Thyroid gland (tissue), 4 donors: ENCODE results near the gene KCNH4. TPM values are rescaled to one million over a fixed set of nuclear protein-coding genes. Genes with fewer than 3 reads are reported as not detected.

Experiments
- DNase-seq, 2 donors: peaks; one replicate each; pipeline ENCODE4 v3.0.0-alpha.2; 2019
- H3K27ac ChIP-seq, 3 donors: fragments of 200-600 bp; sonication (generic); 1 replicate in 2 of 3; 2 replicates in 1 of 3; pipeline ENCODE4 v1.5.1; 2016 to 2019; ENCODE audit warnings: mild to moderate bottlenecking in 1 of 3, moderate library complexity in 1 of 3
- H3K27me3 ChIP-seq: fragments of 200-600 bp; sonication (generic); one replicate; pipeline ENCODE4 v1.5.1; 2019
- H3K36me3 ChIP-seq, 2 donors: fragments of 200-600 bp; sonication (generic); one replicate each; pipeline ENCODE4 v1.5.1; 2016 to 2019
- H3K4me1 ChIP-seq, 2 donors: fragments of 200-600 bp; sonication (generic); one replicate each; pipeline ENCODE4 v1.5.1; 2017 to 2019
- H3K4me3 ChIP-seq, 3 donors: fragments of 200-600 bp; sonication (generic); replicated peaks in 1 of 3; 1 replicate in 2 of 3; 2 replicates in 1 of 3; pipeline ENCODE4 v1.5.1; 2016; ENCODE audit warnings: mild to moderate bottlenecking in 1 of 3
- H3K9me3 ChIP-seq: fragments of 200-600 bp; sonication (generic); one replicate; pipeline ENCODE4 v1.5.1; 2017
- CTCF ChIP-seq, 6 experiments: fragments of 200-600 bp in 3 of 6; fragments of 450-650 bp in 3 of 6; sonication (generic) in 3 of 6; IDR thresholded peaks; one replicate each; pipeline ENCODE4 v1.5.1; 2016 to 2019; ENCODE audit warnings: antibody characterized with exemption in 6 of 6, mild to moderate bottlenecking in 2 of 6, inconsistent platforms in 1 of 6, moderate library complexity in 1 of 6
- POLR2A ChIP-seq, 2 donors: fragments of 450-650 bp; IDR thresholded peaks; one replicate each; pipeline ENCODE4 v1.6.1; 2017; ENCODE audit warnings: antibody characterized with exemption in 2 of 2, mild to moderate bottlenecking in 2 of 2, moderate library complexity in 1 of 2
- WGBS, 2 donors: methylation state at CpG; one replicate each; pipeline ENCODE4 v1.1.5; 2017; 5-methylcytosine and 5-hydroxymethylcytosine counted together
- intact Hi-C: fragments of 100-400 bp; cut with DNase I; formaldehyde crosslinking; loops from one replicate; pipeline ENCODE4 v1.15.1; 2023
- total RNA-seq, 4 donors: library from RNA; depleted of rRNA; stranded (reverse); fragments of >200 nt; gene quantifications; one replicate each; pipeline ENCODE4 v1.2.3, GENCODE V29; 2016

The KCNH4 gene
- total RNA-seq, 4 donors from 2014 or later, result not detected

- intact Hi-C loops, result loop anchor here (5.0 kb wide), 3 partner anchors 51 to 156 kb away; partner anchors contain the start of gene NKIRAS2
- no peak overlapping the region for H3K27ac ChIP-seq
- H3K4me3 ChIP-seq, result no peak overlapping the region
- H3K9me3 ChIP-seq, result no peaks in the 10 kb centered on the region
- no peak for TF ChIP-seq POLR2A (IDR thresholded peaks at IDR 0.05)
- TF ChIP-seq CTCF (IDR thresholded peaks at IDR 0.05), result no peak
- no peaks in the 10 kb centered on the region for H3K27me3 ChIP-seq
- DNase-seq, result no peak
- no peaks in the 10 kb centered on the region for H3K36me3 ChIP-seq
- 88 to 96% methylated on average over 3 to 4 of the region's 4 CpGs for WGBS, 2 donors
- H3K4me1 ChIP-seq, result peaks cover 12 to 21% of the 10 kb centered on the region in 2 donors
Observed at GRCh38 chr17:42118126-42118510, 62.8 kb downstream of the KCNH4 start.

- H3K36me3 ChIP-seq, result no peaks in the 10 kb centered on the region
- WGBS, 2 donors, result 89 to 90% methylated on average over 30 of the region's 30 CpGs
- TF ChIP-seq POLR2A (IDR thresholded peaks at IDR 0.05) (no peak), CTCF (IDR thresholded peaks at IDR 0.05) (no peak)
- H3K27ac ChIP-seq, result no peak overlapping the region
- H3K27me3 ChIP-seq, result no peaks in the 10 kb centered on the region
- H3K4me1 ChIP-seq, result peaks cover 17 to 26% of the 10 kb centered on the region in 2 donors
- intact Hi-C loops, result loop anchor here (5.0 kb wide), 3 partner anchors 50 to 155 kb away; partner anchors contain the start of gene NKIRAS2
- no peak overlapping the region for H3K4me3 ChIP-seq
- DNase-seq, result no peak
- H3K9me3 ChIP-seq, result no peaks in the 10 kb centered on the region
Observed at GRCh38 chr17:42117397-42118125, 63.4 kb downstream of the KCNH4 start.

GRCh38 chr17:42116705-42117396, 64.1 kb downstream of the KCNH4 start:
- no peaks in the 10 kb centered on the region for H3K27me3 ChIP-seq

GRCh38 chr17:42114118-42114517, 66.8 kb downstream of the KCNH4 start:
- no peaks in the 10 kb centered on the region for H3K9me3 ChIP-seq
- DNase-seq, result no peak
- no peak overlapping the region for H3K4me3 ChIP-seq
- 85 to 96% methylated on average over 4 to 9 of the region's 9 CpGs for WGBS, 2 donors
- intact Hi-C loops, result no loop called here
- H3K27me3 ChIP-seq, result no peaks in the 10 kb centered on the region
- H3K4me1 ChIP-seq, result peaks cover 13 to 21% of the 10 kb centered on the region in 2 donors
- no peak overlapping the region for H3K27ac ChIP-seq
- H3K36me3 ChIP-seq, result no peaks in the 10 kb centered on the region
- TF ChIP-seq POLR2A (IDR thresholded peaks at IDR 0.05), result no peak
- no peak for TF ChIP-seq CTCF (IDR thresholded peaks at IDR 0.05)

More at GRCh38 chr17:42116705-42117396, 64.1 kb downstream of the KCNH4 start:
- Histone ChIP-seq H3K4me3 (no peak overlapping the region), H3K4me1 (peaks cover 17 to 27% of the 10 kb centered on the region in 2 donors), H3K36me3 (no peaks in the 10 kb centered on the region), H3K9me3 (no peaks in the 10 kb centered on the region), H3K27ac (no peak overlapping the region)
- DNase-seq, result peak; percentile 86 to 89
- intact Hi-C loops, result loop anchor here (5.0 kb wide), 3 partner anchors 50 to 155 kb away; partner anchors contain the start of gene NKIRAS2
- peak; percentile 59 to 89 (median 78) for TF ChIP-seq CTCF (IDR thresholded peaks at IDR 0.05)
- TF ChIP-seq POLR2A (IDR thresholded peaks at IDR 0.05), result no peak
- WGBS, 2 donors, result 30 to 37% methylated on average over 12 to 16 of the region's 18 CpGs
